Kidney (tissue), 14 donors: Measurements from ENCODE around the gene MLLT10. TPM values are rescaled to one million over a fixed set of nuclear protein-coding genes. Genes with fewer than 3 reads are reported as not detected.

Source experiments
- DNase-seq, 5 donors: peaks; one replicate each; pipeline ENCODE4 v3.0.0-alpha.2; 2013 to 2020
- FAIRE-seq: peaks from 2 replicates; lab custom pipeline; 2012; peaks lifted over from hg19 to GRCh38; lab: Jason Lieb, UNC
- H3K27ac ChIP-seq, 2 donors: one replicate each; pipeline ENCODE4 v1.7.0; 2013; ENCODE audit warnings: low read depth in 2 of 2, low read length in 2 of 2, inconsistent platforms in 1 of 2
- H3K27me3 ChIP-seq: one replicate; pipeline ENCODE4 v1.7.1; 2013; ENCODE audit warnings: low read length, inconsistent platforms; ENCODE audit not compliant: control insufficient read depth, insufficient read depth
- H3K36me3 ChIP-seq, 3 donors: one replicate each; pipeline versions ENCODE4 v1.7.0 to v1.7.1; 2013; ENCODE audit warnings: low read length in 3 of 3, control low read depth in 1 of 3, inconsistent platforms in 1 of 3; ENCODE audit not compliant: insufficient read depth in 3 of 3, control insufficient read depth in 2 of 3
- H3K4me1 ChIP-seq, 3 donors: one replicate each; pipeline versions ENCODE4 v1.7.0 to v1.7.1; 2013; ENCODE audit warnings: low read length in 3 of 3, inconsistent platforms in 1 of 3, low read depth in 1 of 3; ENCODE audit not compliant: control insufficient read depth in 2 of 3, insufficient read depth in 2 of 3
- H3K4me3 ChIP-seq, 3 donors: one replicate each; pipeline versions ENCODE4 v1.7.0 to v1.8.1; 2013; ENCODE audit warnings: low read length in 3 of 3, control low read depth in 1 of 3, inconsistent platforms in 1 of 3
- H3K9ac ChIP-seq, 3 donors: one replicate each; pipeline versions ENCODE4 v1.7.0 to v1.7.1; 2013; ENCODE audit warnings: low read length in 3 of 3, control low read depth in 1 of 3, inconsistent platforms in 1 of 3
- H3K9me3 ChIP-seq, 3 donors: one replicate each; pipeline versions ENCODE4 v1.7.0 to v1.7.1; 2013; ENCODE audit warnings: low read length in 3 of 3, control low read depth in 1 of 3, inconsistent platforms in 1 of 3; ENCODE audit not compliant: control insufficient read depth in 2 of 3, insufficient read depth in 1 of 3
- intact Hi-C: fragments of 100-400 bp; cut with DNase I; formaldehyde crosslinking; loops from one replicate; pipeline ENCODE4 v1.11.1; 2022
- polyA plus RNA-seq: library from polyadenylated mRNA; stranded (reverse); fragments of 350-450 nt; fragmentation: Illumina TruSeq; extraction: RNeasy Lipid Tissue Mini Kit (QIAGEN cat#74804); gene quantifications from one replicate; pipeline ENCODE4 v1.2.3, GENCODE V29; 2014; ENCODE audit warnings: low read depth, low replicate concordance; ENCODE audit not compliant: insufficient read depth
- total RNA-seq: library from RNA; stranded (reverse); fragmentation: NEBNext Ultra II Directional; extraction: Animal tissue kit (Norgen Biotek cat#: 25700); gene quantifications from one replicate; pipeline ENCODE4 v1.2.1, GENCODE V29; 2021
- TF ChIP-seq, protein P1 (sequence below): IDR thresholded peaks from 3 replicates; pipeline ENCODE4 v1.5.1; 2012; ENCODE audit warnings: mild to moderate bottlenecking, moderate library complexity, borderline replicate concordance; ENCODE audit not compliant: insufficient read depth; ENCODE audit errors: extremely low read depth
- donor health status: control.
- donor health status: control.
- donor health status: control.
- donor health status: control.
- donor health status: control.
- donor health status: DM: yes; HTN: yes; CAD: no.
- donor health status: Normal renal cell carcinoma (clear cell type).

MLLT10 gene
- total and polyA plus RNA-seq, 2 donors from 2014 or later = 11.0 to 54.2 TPM

DNA sequence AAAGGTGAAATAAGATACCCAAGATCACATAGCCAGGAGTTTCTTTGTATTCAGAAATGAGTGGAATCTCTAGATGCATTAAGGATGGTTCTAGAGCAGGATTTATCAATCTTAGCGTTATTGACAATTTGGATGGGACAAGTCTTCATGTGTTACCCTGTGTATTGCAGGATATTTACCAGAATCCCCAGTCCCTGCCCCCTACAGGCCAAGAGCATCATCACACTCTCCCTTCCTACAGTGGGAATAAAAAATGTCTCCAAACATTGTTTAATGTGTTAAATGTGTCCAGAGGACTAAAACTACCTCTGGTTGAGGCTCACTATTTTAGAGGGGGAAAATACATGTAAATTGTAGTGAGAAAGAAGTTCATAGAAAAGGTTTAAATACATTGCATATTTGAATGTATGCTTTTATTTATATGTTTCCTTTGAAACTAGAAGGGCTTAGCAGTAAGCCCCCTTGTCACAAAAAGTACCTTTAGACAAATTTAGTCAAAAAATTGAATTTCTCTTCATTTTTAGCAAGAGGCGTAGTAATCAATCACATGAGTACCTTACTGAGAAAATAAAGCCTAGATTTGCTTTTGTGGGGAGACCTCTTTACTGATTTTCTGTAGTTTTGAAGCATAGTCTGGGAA is 141.2 kb downstream of the MLLT10 start:
- Histone ChIP-seq H3K27ac (no peak overlapping the region), H3K4me1 (peaks cover 0 to 2% (median 0%) of the 10 kb centered on the region in 3 donors), H3K4me3 (no peak overlapping the region), H3K27me3 (no peaks in the 10 kb centered on the region), H3K9me3 (no peaks in the 10 kb centered on the region), H3K36me3 (no peaks in the 10 kb centered on the region), H3K9ac (no peak overlapping the region)
- TF ChIP-seq, protein P1, sequence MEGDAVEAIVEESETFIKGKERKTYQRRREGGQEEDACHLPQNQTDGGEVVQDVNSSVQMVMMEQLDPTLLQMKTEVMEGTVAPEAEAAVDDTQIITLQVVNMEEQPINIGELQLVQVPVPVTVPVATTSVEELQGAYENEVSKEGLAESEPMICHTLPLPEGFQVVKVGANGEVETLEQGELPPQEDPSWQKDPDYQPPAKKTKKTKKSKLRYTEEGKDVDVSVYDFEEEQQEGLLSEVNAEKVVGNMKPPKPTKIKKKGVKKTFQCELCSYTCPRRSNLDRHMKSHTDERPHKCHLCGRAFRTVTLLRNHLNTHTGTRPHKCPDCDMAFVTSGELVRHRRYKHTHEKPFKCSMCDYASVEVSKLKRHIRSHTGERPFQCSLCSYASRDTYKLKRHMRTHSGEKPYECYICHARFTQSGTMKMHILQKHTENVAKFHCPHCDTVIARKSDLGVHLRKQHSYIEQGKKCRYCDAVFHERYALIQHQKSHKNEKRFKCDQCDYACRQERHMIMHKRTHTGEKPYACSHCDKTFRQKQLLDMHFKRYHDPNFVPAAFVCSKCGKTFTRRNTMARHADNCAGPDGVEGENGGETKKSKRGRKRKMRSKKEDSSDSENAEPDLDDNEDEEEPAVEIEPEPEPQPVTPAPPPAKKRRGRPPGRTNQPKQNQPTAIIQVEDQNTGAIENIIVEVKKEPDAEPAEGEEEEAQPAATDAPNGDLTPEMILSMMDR = peak; percentile 61
- FAIRE-seq (no peak), DNase-seq (peak in 2 of 5 donors; percentile 23 to 42)
- intact Hi-C loops = no loop called here

DNA sequence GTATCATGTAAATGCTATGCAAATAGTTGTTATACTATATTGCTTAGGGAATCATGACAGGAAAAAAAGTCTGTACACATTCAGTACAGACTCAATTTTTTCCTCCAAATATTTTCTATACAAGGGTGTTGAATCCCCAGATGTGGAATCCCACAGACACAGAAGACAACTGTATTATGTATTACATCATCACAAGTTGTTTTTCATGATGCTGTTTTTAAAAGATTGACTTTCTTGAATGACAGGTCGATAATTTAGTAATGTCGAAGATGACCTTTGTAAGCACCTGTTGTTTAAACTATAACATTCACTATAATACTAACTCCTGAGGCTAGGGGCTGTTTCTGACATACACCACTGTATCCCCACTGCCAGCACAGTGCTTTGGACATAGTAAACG is 143.5 kb downstream of the MLLT10 start:
- intact Hi-C loops = no loop called here
- H3K4me3 ChIP-seq = no peak overlapping the region
- H3K36me3 ChIP-seq = no peaks in the 10 kb centered on the region
- TF ChIP-seq, protein P1 = no peak
- H3K27ac ChIP-seq = no peak overlapping the region
- H3K27me3 ChIP-seq = no peaks in the 10 kb centered on the region
- H3K9ac ChIP-seq = no peak overlapping the region
- no peaks in the 10 kb centered on the region for H3K9me3 ChIP-seq
- FAIRE-seq (no peak), DNase-seq (no peak)
- no peaks in the 10 kb centered on the region for H3K4me1 ChIP-seq

DNA sequence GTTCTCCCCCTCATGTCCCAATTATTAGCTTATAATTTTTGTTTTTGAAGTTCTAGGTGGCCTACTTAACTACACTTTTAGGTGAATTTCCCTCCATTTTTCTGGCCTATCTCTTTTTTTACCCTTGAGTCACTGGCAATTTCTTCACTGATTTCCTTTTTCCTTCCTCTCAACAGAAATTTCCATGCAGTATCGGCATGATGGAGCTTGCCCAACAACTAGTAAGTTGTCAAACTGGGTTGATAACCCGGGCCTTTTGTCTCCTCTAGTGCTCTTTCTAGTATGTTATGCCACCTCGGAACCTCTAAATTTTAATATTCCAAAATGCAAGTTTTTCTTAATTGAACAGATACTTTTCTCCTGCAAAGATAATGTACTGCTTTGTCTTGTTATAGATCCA is 147.1 kb downstream of the MLLT10 start:
- intact Hi-C loops = no loop called here
- H3K27me3 ChIP-seq = no peaks in the 10 kb centered on the region
- H3K4me1 ChIP-seq = no peaks in the 10 kb centered on the region
- DNase-seq (no peak), FAIRE-seq (no peak)
- peaks cover 0 to 3% (median 0%) of the 10 kb centered on the region in 3 donors for H3K36me3 ChIP-seq
- no peak overlapping the region for H3K27ac ChIP-seq
- TF ChIP-seq, protein P1 = no peak
- no peaks in the 10 kb centered on the region for H3K9me3 ChIP-seq
- H3K9ac ChIP-seq = no peak overlapping the region
- H3K4me3 ChIP-seq = no peak overlapping the region
